DOHH2 (cell line): Measurements from ENCODE around the gene CARD14.

Experiments used
- H3F3A ChIP-seq: fragments of 200-600 bp; sonication (generic), shearing (Covaris generic); 2 replicates; pipeline ENCODE4 v1.6.0; 2016; ENCODE audit warnings: antibody characterized with exemption, mild to moderate bottlenecking; ENCODE audit not compliant: control insufficient read depth, insufficient read depth
- H3K27ac ChIP-seq: fragments of 200-600 bp; sonication (generic); 2 replicates; pipeline ENCODE4 v1.5.1; 2014; ENCODE audit warnings: low read depth, mild to moderate bottlenecking, low read length, moderate library complexity
- H3K27me3 ChIP-seq: fragments of 200-600 bp; sonication (generic); 2 replicates; pipeline ENCODE4 v1.6.1; 2014; ENCODE audit warnings: mild to moderate bottlenecking, low read length, mixed read lengths; ENCODE audit not compliant: control insufficient read depth
- H3K36me3 ChIP-seq: fragments of 200-600 bp; sonication (generic); 2 replicates; pipeline ENCODE4 v1.6.1; 2014; ENCODE audit warnings: mild to moderate bottlenecking, low read length, moderate library complexity, mixed read lengths; ENCODE audit not compliant: control insufficient read depth
- H3K4me1 ChIP-seq: fragments of 200-600 bp; sonication (generic); 2 replicates; pipeline ENCODE4 v1.6.1; 2014; ENCODE audit warnings: mild to moderate bottlenecking, low read length, mixed read lengths; ENCODE audit not compliant: control insufficient read depth
- H3K4me2 ChIP-seq: fragments of 200-600 bp; sonication (generic); 2 replicates; pipeline ENCODE4 v1.6.0; 2014; ENCODE audit warnings: mild to moderate bottlenecking, low read length, moderate library complexity
- H3K4me3 ChIP-seq: fragments of 200-600 bp; sonication (generic); 2 replicates; pipeline ENCODE4 v1.5.1; 2014; ENCODE audit warnings: mild to moderate bottlenecking, low read length, mixed read lengths
- H3K79me2 ChIP-seq: fragments of 200-600 bp; sonication (generic); 2 replicates; pipeline ENCODE4 v1.6.1; 2014; ENCODE audit warnings: mild to moderate bottlenecking, low read length, mixed read lengths; ENCODE audit not compliant: control insufficient read depth
- H3K9me2 ChIP-seq: fragments of 200-600 bp; sonication (generic); replicated peaks from 2 replicates; pipeline ENCODE4 v1.6.1; 2014; ENCODE audit warnings: mild to moderate bottlenecking, low read length, mixed read lengths; ENCODE audit not compliant: control insufficient read depth
- H3K9me3 ChIP-seq: fragments of 200-600 bp; sonication (generic); 2 replicates; pipeline ENCODE4 v1.6.1; 2014; ENCODE audit warnings: antibody characterized with exemption, low read length, mixed read lengths; ENCODE audit not compliant: control insufficient read depth, insufficient read depth
- H4K20me1 ChIP-seq: fragments of 200-600 bp; sonication (generic); 2 replicates; pipeline ENCODE4 v1.6.0; 2014; ENCODE audit warnings: low read depth, mild to moderate bottlenecking, antibody characterized with exemption, low read length, moderate library complexity; ENCODE audit not compliant: control insufficient read depth, insufficient read depth
- EZH2phosphoT487 ChIP-seq: fragments of 200-600 bp; sonication (generic); IDR thresholded peaks from 2 replicates; pipeline ENCODE4 v1.6.1; 2017; ENCODE audit warnings: borderline replicate concordance, mild to moderate bottlenecking, antibody characterized with exemption, low read length, moderate library complexity, mixed read lengths
- TF ChIP-seq, protein P1 (sequence below): fragments of 200-600 bp; sonication (generic); IDR thresholded peaks from one replicate; pipeline ENCODE4 v1.5.1; 2014; ENCODE audit warnings: antibody characterized with exemption, mild to moderate bottlenecking, low read depth, low read length; ENCODE audit not compliant: poor library complexity, severe bottlenecking

CARD14 gene

DNA sequence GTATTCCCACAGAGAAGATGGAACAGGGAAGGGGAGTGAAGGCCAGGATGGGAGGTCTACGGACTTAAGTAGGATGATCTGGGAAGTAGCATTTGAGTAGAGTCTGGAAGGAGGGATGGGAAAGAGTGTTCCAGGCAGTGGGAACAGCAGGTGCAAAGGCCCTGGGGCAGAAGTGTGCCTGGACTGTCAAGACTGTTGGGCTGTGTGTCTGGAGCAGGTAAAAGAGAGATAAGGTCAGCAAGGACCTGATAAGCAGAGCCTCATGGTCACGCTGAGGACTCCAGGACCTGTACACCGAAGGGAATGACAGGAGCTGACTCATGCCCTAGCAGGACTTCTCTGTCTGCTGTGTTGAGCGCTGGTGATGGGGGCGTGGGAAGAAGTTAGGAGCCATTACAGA lies 723 bp upstream of the CARD14 start:
- H3K27ac ChIP-seq: no peak overlapping the region
- no peaks in the 10 kb centered on the region for H3K27me3 ChIP-seq
- no peaks in the 10 kb centered on the region for H3K9me2 ChIP-seq

DNA sequence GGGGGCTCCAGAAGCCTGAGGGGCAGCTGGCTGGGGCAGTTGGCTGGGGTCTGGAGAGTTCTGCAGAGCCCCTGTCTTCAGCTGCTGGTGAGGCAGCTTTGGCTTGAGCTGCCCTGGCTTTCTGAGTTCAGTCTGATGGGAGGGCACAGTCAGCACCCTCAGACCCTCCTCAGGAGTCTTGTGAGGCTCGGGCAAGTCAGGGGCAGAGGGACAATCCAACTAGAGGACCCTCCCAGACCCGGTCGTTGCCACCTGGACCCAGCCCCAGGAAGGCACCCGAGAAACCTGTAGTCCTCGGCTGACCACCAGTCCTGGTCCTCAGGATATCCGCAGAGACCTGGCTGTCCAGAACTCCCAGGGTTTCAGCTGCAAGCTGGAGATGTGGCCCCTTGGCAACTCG lies 1.9 kb downstream of the CARD14 start:
- no peaks in the 10 kb centered on the region for H3K9me2 ChIP-seq
- no peak overlapping the region for H3K4me2 ChIP-seq
- no peaks in the 10 kb centered on the region for H3K4me1 ChIP-seq
- no peaks in the 10 kb centered on the region for H3K79me2 ChIP-seq
- no peaks in the 10 kb centered on the region for H3F3A ChIP-seq
- H3K27me3 ChIP-seq: no peaks in the 10 kb centered on the region
- H3K4me3 ChIP-seq: no peak overlapping the region
- no peaks in the 10 kb centered on the region for H3K36me3 ChIP-seq
- H4K20me1 ChIP-seq: no peaks in the 10 kb centered on the region
- no peaks in the 10 kb centered on the region for H3K9me3 ChIP-seq
- no peak overlapping the region for H3K27ac ChIP-seq
- no peak for TF ChIP-seq EZH2phosphoT487
- TF ChIP-seq, protein P1, sequence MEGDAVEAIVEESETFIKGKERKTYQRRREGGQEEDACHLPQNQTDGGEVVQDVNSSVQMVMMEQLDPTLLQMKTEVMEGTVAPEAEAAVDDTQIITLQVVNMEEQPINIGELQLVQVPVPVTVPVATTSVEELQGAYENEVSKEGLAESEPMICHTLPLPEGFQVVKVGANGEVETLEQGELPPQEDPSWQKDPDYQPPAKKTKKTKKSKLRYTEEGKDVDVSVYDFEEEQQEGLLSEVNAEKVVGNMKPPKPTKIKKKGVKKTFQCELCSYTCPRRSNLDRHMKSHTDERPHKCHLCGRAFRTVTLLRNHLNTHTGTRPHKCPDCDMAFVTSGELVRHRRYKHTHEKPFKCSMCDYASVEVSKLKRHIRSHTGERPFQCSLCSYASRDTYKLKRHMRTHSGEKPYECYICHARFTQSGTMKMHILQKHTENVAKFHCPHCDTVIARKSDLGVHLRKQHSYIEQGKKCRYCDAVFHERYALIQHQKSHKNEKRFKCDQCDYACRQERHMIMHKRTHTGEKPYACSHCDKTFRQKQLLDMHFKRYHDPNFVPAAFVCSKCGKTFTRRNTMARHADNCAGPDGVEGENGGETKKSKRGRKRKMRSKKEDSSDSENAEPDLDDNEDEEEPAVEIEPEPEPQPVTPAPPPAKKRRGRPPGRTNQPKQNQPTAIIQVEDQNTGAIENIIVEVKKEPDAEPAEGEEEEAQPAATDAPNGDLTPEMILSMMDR: no peak

More for the DNA sequence above, 723 bp upstream of the CARD14 start:
- no peak overlapping the region for H3K4me2 ChIP-seq
- no peak overlapping the region for H3K4me3 ChIP-seq
- no peaks in the 10 kb centered on the region for H4K20me1 ChIP-seq
- no peaks in the 10 kb centered on the region for H3K36me3 ChIP-seq
- no peaks in the 10 kb centered on the region for H3K4me1 ChIP-seq
- no peaks in the 10 kb centered on the region for H3F3A ChIP-seq
- H3K9me3 ChIP-seq: no peaks in the 10 kb centered on the region
- TF ChIP-seq, protein P1: no peak
- TF ChIP-seq EZH2phosphoT487: no peak
- H3K79me2 ChIP-seq: no peaks in the 10 kb centered on the region

DNA sequence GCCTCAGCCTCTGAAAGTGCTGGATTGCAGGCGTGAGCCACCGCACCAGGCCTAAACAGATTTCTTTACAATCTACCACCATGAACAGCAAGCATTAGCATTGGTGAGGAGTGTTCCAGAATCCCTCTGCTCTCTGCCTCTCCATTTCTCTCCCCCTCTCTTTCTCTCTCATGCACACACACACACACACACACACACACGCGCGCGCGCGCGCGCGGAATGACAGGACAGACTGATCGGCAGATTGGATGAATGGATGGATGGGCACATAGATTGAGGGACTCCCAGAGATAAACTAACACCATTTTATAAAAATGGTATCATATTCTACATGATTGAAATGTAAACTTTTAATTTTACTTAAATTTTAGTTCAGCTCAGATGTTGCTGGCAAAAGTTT lies 3.3 kb downstream of the CARD14 start:
- no peak for TF ChIP-seq EZH2phosphoT487
- TF ChIP-seq, protein P1: no peak
- Histone ChIP-seq H3K9me3 (no peaks in the 10 kb centered on the region), H3K27ac (no peak overlapping the region), H3K79me2 (no peaks in the 10 kb centered on the region), H3F3A (no peaks in the 10 kb centered on the region), H3K4me2 (no peak overlapping the region), H3K9me2 (no peaks in the 10 kb centered on the region), H3K27me3 (no peaks in the 10 kb centered on the region), H4K20me1 (no peaks in the 10 kb centered on the region), H3K4me3 (no peak overlapping the region), H3K36me3 (no peaks in the 10 kb centered on the region), H3K4me1 (no peaks in the 10 kb centered on the region)

DNA sequence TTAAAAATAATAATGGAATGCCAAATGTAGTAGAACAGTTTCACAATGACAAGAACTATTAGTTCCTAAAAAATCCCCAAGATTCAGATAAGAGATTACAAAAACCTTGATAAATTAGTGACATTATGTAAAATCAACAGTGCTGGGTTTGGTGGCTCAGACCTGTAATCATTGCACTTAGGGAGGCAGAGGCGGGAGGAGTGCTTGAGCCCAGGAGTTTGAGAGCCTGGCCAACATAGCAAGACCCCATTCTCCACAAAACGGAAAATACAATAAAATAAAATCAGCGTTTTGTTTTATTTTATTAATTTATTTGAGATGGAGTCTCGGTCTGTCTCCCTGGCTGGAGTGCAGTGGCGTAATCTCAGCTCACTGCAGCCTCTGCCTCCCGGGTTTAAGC lies 4.1 kb downstream of the CARD14 start:
- no peaks in the 10 kb centered on the region for H3K4me1 ChIP-seq
- no peaks in the 10 kb centered on the region for H3K36me3 ChIP-seq
- H3K79me2 ChIP-seq: no peaks in the 10 kb centered on the region
- no peaks in the 10 kb centered on the region for H3K9me3 ChIP-seq
- H3K27ac ChIP-seq: no peak overlapping the region
- H3K4me2 ChIP-seq: no peak overlapping the region
- no peaks in the 10 kb centered on the region for H3K27me3 ChIP-seq
- H3K4me3 ChIP-seq: no peak overlapping the region
- H4K20me1 ChIP-seq: no peaks in the 10 kb centered on the region
- H3K9me2 ChIP-seq: no peaks in the 10 kb centered on the region
- no peak for TF ChIP-seq EZH2phosphoT487
- TF ChIP-seq, protein P1: no peak
- H3F3A ChIP-seq: no peaks in the 10 kb centered on the region
